Stomach (tissue), 4 donors: ENCODE measurements around the gene ST8SIA1.

Source experiments
- EP300 ChIP-seq: sonication (generic); formaldehyde crosslinking; IDR thresholded peaks from one replicate; pipeline ENCODE4 v1.6.1; 2017; ENCODE audit warnings: antibody characterized with exemption
- POLR2A ChIP-seq, 4 donors: fragments of 450-650 bp; IDR thresholded peaks; one replicate each; pipeline ENCODE4 v1.6.1; 2016; ENCODE audit warnings: antibody characterized with exemption in 4 of 4, control low read depth in 2 of 4, mild to moderate bottlenecking in 1 of 4, moderate library complexity in 1 of 4
- TF ChIP-seq, protein P1 (sequence below), 7 experiments: fragments of 450-650 bp in 4 of 7; fragments of 200-600 bp in 3 of 7; sonication (generic) in 3 of 7; IDR thresholded peaks; one replicate each; pipeline ENCODE4 v1.5.1; 2016 to 2019; ENCODE audit warnings: antibody characterized with exemption in 7 of 7, control low read depth in 2 of 7, mild to moderate bottlenecking in 1 of 7

DNA sequence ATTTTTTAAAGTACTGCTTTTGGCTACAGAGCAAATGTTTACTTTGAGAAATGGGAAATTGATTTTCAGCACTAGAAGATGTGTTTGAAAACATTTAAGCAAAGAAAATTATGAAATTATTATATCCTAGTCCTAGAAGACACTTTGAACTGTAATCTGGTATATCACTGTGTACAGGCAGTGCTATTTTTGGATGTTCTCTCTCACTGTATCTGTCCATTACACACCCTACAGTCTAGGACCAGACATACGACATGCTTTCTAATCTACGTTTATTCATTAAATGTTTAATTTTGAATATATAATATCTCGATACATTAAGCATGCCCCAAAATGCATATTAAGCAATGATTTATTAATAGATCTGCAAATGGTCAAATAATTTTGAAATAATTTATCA lies 82.5 kb downstream of the ST8SIA1 start:
- no peak for TF ChIP-seq POLR2A (IDR thresholded peaks at IDR 0.05)
- TF ChIP-seq, protein P1, sequence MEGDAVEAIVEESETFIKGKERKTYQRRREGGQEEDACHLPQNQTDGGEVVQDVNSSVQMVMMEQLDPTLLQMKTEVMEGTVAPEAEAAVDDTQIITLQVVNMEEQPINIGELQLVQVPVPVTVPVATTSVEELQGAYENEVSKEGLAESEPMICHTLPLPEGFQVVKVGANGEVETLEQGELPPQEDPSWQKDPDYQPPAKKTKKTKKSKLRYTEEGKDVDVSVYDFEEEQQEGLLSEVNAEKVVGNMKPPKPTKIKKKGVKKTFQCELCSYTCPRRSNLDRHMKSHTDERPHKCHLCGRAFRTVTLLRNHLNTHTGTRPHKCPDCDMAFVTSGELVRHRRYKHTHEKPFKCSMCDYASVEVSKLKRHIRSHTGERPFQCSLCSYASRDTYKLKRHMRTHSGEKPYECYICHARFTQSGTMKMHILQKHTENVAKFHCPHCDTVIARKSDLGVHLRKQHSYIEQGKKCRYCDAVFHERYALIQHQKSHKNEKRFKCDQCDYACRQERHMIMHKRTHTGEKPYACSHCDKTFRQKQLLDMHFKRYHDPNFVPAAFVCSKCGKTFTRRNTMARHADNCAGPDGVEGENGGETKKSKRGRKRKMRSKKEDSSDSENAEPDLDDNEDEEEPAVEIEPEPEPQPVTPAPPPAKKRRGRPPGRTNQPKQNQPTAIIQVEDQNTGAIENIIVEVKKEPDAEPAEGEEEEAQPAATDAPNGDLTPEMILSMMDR (IDR thresholded peaks at IDR 0.05): no peak
- no peak for TF ChIP-seq EP300
